ENCODE results near the gene VGLL1. TPM values are rescaled to one million over a fixed set of nuclear protein-coding genes. Genes with fewer than 3 reads are reported as not detected.
A peak's percentile ranks its signal among the peaks of the same experiment; 100 is the strongest.

Gene VGLL1
- total RNA-seq, 1 donor from 2014 or later = 1.3 TPM

DNA sequence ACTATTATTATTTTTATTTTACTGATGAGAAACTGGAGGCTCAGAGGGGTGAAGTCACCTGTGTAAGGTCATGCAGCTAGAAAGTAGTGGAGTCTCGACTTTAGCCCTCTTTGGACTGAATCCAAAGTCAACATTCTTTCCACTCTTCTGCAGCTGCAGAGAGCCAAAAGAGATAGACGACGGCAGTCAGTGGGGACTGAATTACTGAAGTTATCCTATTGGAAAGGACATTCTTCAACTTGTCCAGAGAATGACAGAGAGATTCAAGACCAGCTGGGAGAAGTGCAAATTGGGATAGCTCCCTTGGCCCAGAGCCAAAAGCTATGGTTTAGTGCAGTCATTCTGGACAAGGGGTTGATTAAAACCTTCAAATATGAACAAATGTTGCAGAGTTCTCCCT is 42.5 kb downstream of the VGLL1 start:
- no peak overlapping the region for H3K9ac ChIP-seq (ENCODE audit: low read length)
- DNase-seq (ENCODE audit: low read depth) (no peak), FAIRE-seq (no peak)
- H3K79me2 ChIP-seq (ENCODE audit: insufficient read depth, low read length) = no peaks in the 10 kb centered on the region
- no peak overlapping the region for H3K4me3 Mint-ChIP-seq (ENCODE audit: unreplicated experiment)
- no peaks in the 10 kb centered on the region for H3K4me1 ChIP-seq (ENCODE audit: insufficient read depth, low read length)
- H3K4me1 Mint-ChIP-seq (ENCODE audit: low read depth, unreplicated experiment) = no peaks in the 10 kb centered on the region
- no peaks in the 10 kb centered on the region for H3K9me3 Mint-ChIP-seq (ENCODE audit: unreplicated experiment)
- H3K27me3 Mint-ChIP-seq (ENCODE audit: low read depth, unreplicated experiment) = no peaks in the 10 kb centered on the region
- TF ChIP-seq, protein P1, sequence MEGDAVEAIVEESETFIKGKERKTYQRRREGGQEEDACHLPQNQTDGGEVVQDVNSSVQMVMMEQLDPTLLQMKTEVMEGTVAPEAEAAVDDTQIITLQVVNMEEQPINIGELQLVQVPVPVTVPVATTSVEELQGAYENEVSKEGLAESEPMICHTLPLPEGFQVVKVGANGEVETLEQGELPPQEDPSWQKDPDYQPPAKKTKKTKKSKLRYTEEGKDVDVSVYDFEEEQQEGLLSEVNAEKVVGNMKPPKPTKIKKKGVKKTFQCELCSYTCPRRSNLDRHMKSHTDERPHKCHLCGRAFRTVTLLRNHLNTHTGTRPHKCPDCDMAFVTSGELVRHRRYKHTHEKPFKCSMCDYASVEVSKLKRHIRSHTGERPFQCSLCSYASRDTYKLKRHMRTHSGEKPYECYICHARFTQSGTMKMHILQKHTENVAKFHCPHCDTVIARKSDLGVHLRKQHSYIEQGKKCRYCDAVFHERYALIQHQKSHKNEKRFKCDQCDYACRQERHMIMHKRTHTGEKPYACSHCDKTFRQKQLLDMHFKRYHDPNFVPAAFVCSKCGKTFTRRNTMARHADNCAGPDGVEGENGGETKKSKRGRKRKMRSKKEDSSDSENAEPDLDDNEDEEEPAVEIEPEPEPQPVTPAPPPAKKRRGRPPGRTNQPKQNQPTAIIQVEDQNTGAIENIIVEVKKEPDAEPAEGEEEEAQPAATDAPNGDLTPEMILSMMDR (IDR thresholded peaks at IDR 0.05; ENCODE audit: insufficient read depth, low read depth, low read length) = no peak
- no peak for TF ChIP-seq EZH2 (IDR thresholded peaks at IDR 0.05; ENCODE audit: insufficient read depth, low read length)
- H3K4me3 ChIP-seq (ENCODE audit: insufficient read depth, low read depth, low read length) = no peak overlapping the region
- no peak overlapping the region for H3K27ac ChIP-seq (ENCODE audit: low read depth, low read length)
- no peaks in the 10 kb centered on the region for H3K27me3 ChIP-seq (ENCODE audit: insufficient read depth, low read length)
- no peak overlapping the region for H3K27ac Mint-ChIP-seq (ENCODE audit: unreplicated experiment)
- no peak overlapping the region for H2AFZ ChIP-seq (ENCODE audit: low read depth, low read length)
- no peaks in the 10 kb centered on the region for H3K9me3 ChIP-seq (ENCODE audit: insufficient read depth, low read depth, low read length)
- no peaks in the 10 kb centered on the region for H3K36me3 ChIP-seq (ENCODE audit: insufficient read depth, low read length)
- no peaks in the 10 kb centered on the region for H4K20me1 ChIP-seq (ENCODE audit: insufficient read depth, low read length)
- H3K36me3 Mint-ChIP-seq (ENCODE audit: low read depth, unreplicated experiment) = no peaks in the 10 kb centered on the region
- H3K4me2 ChIP-seq (ENCODE audit: low read length) = no peak overlapping the region

- Histone ChIP-seq H3K27me3 (ENCODE audit: insufficient read depth, low read length) (no peaks in the 10 kb centered on the region), H3K27ac (ENCODE audit: low read depth, low read length) (no peak overlapping the region), H3K4me1 (ENCODE audit: insufficient read depth, low read length) (no peaks in the 10 kb centered on the region), H3K9ac (ENCODE audit: low read length) (no peak overlapping the region), H2AFZ (ENCODE audit: low read depth, low read length) (no peak overlapping the region), H3K4me2 (ENCODE audit: low read length) (no peak overlapping the region), H3K36me3 (ENCODE audit: insufficient read depth, low read length) (no peaks in the 10 kb centered on the region), H3K79me2 (ENCODE audit: insufficient read depth, low read length) (no peaks in the 10 kb centered on the region), H3K9me3 (ENCODE audit: insufficient read depth, low read depth, low read length) (no peaks in the 10 kb centered on the region), H4K20me1 (ENCODE audit: insufficient read depth, low read length) (no peaks in the 10 kb centered on the region), H3K4me3 (ENCODE audit: insufficient read depth, low read depth, low read length) (no peak overlapping the region)
- H3K27ac Mint-ChIP-seq (ENCODE audit: unreplicated experiment) = no peak overlapping the region
- no peak overlapping the region for H3K4me3 Mint-ChIP-seq (ENCODE audit: unreplicated experiment)
- no peaks in the 10 kb centered on the region for H3K4me1 Mint-ChIP-seq (ENCODE audit: low read depth, unreplicated experiment)
- no peaks in the 10 kb centered on the region for H3K9me3 Mint-ChIP-seq (ENCODE audit: unreplicated experiment)
- peaks cover 2% of the 10 kb centered on the region for H3K27me3 Mint-ChIP-seq (ENCODE audit: low read depth, unreplicated experiment)
- DNase-seq (ENCODE audit: low read depth) (peak; percentile 4), FAIRE-seq (peak; percentile 99)
- H3K36me3 Mint-ChIP-seq (ENCODE audit: low read depth, unreplicated experiment) = no peaks in the 10 kb centered on the region
- TF ChIP-seq EZH2 (IDR thresholded peaks at IDR 0.05; ENCODE audit: insufficient read depth, low read length) = no peak
- TF ChIP-seq, protein P1 (IDR thresholded peaks at IDR 0.05; ENCODE audit: insufficient read depth, low read depth, low read length) = peak; percentile 56
These were observed 45.5 kb downstream of the VGLL1 start for GRCh38 chrX:136577552-136577951.

DNA sequence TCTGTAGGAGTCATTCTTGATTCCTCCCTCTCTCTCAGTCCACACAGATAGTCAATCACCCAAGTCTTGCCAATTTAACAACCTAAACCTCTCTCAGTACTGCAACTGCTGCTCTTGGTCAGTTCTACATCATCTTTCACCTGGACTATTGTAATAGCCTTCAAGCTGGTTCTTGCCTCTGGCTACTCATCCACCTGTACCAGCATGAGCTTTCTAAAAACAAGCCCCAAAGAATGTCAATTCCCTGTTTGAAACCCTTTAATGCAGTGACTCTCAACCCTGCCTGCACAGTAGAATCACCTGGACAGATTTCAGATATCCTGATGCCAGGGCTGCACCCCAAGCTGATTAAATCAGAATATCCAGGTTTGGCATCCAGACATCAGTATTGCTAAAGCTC is 48.3 kb downstream of the VGLL1 start:
- no peak overlapping the region for H3K4me3 ChIP-seq (ENCODE audit: insufficient read depth, low read depth, low read length)
- Mint-ChIP-seq H3K27me3 (ENCODE audit: low read depth, unreplicated experiment) (peaks cover 2% of the 10 kb centered on the region), H3K4me3 (ENCODE audit: unreplicated experiment) (no peak overlapping the region), H3K36me3 (ENCODE audit: low read depth, unreplicated experiment) (no peaks in the 10 kb centered on the region), H3K9me3 (ENCODE audit: unreplicated experiment) (no peaks in the 10 kb centered on the region), H3K27ac (ENCODE audit: unreplicated experiment) (no peak overlapping the region), H3K4me1 (ENCODE audit: low read depth, unreplicated experiment) (no peaks in the 10 kb centered on the region)
- no peaks in the 10 kb centered on the region for H3K9me3 ChIP-seq (ENCODE audit: insufficient read depth, low read depth, low read length)
- no peak overlapping the region for H3K27ac ChIP-seq (ENCODE audit: low read depth, low read length)
- FAIRE-seq = peak; percentile 52
- no peaks in the 10 kb centered on the region for H3K36me3 ChIP-seq (ENCODE audit: insufficient read depth, low read length)
- no peak overlapping the region for H3K9ac ChIP-seq (ENCODE audit: low read length)
- DNase-seq (ENCODE audit: low read depth) = no peak
- H4K20me1 ChIP-seq (ENCODE audit: insufficient read depth, low read length) = no peaks in the 10 kb centered on the region
- no peak overlapping the region for H2AFZ ChIP-seq (ENCODE audit: low read depth, low read length)
- TF ChIP-seq EZH2 (IDR thresholded peaks at IDR 0.05; ENCODE audit: insufficient read depth, low read length) = no peak
- TF ChIP-seq, protein P1 (IDR thresholded peaks at IDR 0.05; ENCODE audit: insufficient read depth, low read depth, low read length) = no peak
- no peaks in the 10 kb centered on the region for H3K27me3 ChIP-seq (ENCODE audit: insufficient read depth, low read length)
- no peaks in the 10 kb centered on the region for H3K79me2 ChIP-seq (ENCODE audit: insufficient read depth, low read length)
- H3K4me2 ChIP-seq (ENCODE audit: low read length) = no peak overlapping the region
- H3K4me1 ChIP-seq (ENCODE audit: insufficient read depth, low read length) = no peaks in the 10 kb centered on the region

Measured in astrocyte (in vitro differentiated cells and primary cell).